Measurements from ENCODE around the gene ELL2.

The ELL2 gene

GRCh38 chr5:95889076-95889475 lies 72.6 kb downstream of the ELL2 start:
- no peak overlapping the region for H3K4me3 ChIP-seq (ENCODE audit: low read depth, low read length)
- DNase-seq (ENCODE audit: low read depth): no peak
- TF ChIP-seq, protein P1, sequence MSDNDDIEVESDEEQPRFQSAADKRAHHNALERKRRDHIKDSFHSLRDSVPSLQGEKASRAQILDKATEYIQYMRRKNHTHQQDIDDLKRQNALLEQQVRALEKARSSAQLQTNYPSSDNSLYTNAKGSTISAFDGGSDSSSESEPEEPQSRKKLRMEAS (IDR thresholded peaks at IDR 0.05; ENCODE audit: low read depth, low read length): no peak
- TF ChIP-seq CTCF (IDR thresholded peaks at IDR 0.05; ENCODE audit: low read depth, low read length) (no peak), POLR2A (IDR thresholded peaks at IDR 0.05; ENCODE audit: extremely low read depth, insufficient read length) (no peak), MYC (IDR thresholded peaks at IDR 0.05; ENCODE audit: low read depth, low read length) (no peak)

GRCh38 chr5:95887977-95888376 lies 73.7 kb downstream of the ELL2 start:
- TF ChIP-seq, protein P1 (IDR thresholded peaks at IDR 0.05; ENCODE audit: low read depth, low read length): no peak
- no peak for DNase-seq (ENCODE audit: low read depth)

DNA sequence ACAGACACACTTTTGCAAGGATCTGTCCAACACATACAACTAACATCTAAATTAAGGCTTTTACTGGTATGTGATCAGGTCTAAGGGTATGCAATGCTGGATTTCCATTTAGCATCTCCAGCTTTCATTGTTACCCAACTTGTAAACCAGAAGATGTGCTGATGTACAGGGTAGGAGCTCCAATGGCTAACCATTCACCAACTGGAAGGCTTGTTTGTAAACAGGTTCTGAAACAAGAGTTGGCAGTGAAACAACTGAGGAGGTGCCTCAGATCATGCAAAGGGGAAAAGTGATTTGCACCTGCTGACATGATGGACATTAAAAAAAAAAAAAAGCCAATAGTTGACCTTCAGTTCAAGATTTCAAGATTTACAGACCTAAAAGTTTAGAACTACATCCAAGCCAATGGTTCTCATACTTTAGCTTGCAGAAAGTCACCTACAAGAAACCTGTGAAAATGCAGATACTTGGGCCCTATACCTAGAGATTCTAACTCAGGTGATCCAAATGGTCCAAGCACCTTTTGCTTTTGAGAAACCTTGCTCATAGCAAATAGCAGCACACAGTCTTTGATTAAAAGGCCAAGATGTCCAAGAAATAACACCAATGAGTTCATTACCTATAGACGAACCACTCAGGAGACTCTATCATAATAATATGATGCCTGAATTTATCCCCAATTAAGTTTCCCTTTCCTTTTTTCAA lies 75.2 kb downstream of the ELL2 start:
- no peak for DNase-seq (ENCODE audit: low read depth)
- H3K4me3 ChIP-seq (ENCODE audit: low read depth, low read length): no peak overlapping the region
- TF ChIP-seq MYC (IDR thresholded peaks at IDR 0.05; ENCODE audit: low read depth, low read length): no peak
- TF ChIP-seq POLR2A (IDR thresholded peaks at IDR 0.05; ENCODE audit: extremely low read depth, insufficient read length): no peak
- TF ChIP-seq, protein P1 (IDR thresholded peaks at IDR 0.05; ENCODE audit: low read depth, low read length): no peak
- no peak for TF ChIP-seq CTCF (IDR thresholded peaks at IDR 0.05; ENCODE audit: low read depth, low read length)

More at GRCh38 chr5:95887977-95888376, 73.7 kb downstream of the ELL2 start:
- no peak overlapping the region for H3K4me3 ChIP-seq (ENCODE audit: low read depth, low read length)

DNA sequence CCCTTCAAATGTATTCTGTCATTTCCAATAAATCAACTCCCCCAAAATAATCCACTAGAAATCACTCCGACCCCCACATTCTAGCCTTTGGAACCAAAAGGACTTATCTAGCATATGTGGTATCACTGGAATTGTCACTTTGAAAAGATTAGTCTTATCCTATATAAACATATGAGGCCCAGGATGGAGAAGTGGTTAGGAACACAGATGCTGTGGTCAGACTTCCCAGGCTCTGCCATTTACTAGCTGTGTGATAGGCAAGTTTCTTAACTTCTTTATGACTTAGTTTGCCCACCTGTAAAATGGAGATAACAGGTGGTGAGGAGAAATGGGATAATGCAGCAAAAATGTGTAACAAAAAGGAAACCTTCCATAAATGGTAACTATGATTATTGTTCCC lies 77.1 kb downstream of the ELL2 start:
- TF ChIP-seq CTCF (IDR thresholded peaks at IDR 0.05; ENCODE audit: low read depth, low read length) (no peak), POLR2A (IDR thresholded peaks at IDR 0.05; ENCODE audit: extremely low read depth, insufficient read length) (no peak), MYC (IDR thresholded peaks at IDR 0.05; ENCODE audit: low read depth, low read length) (no peak)
- TF ChIP-seq, protein P1 (IDR thresholded peaks at IDR 0.05; ENCODE audit: low read depth, low read length): no peak
- no peak overlapping the region for H3K4me3 ChIP-seq (ENCODE audit: low read depth, low read length)
- peak; percentile 10 for DNase-seq (ENCODE audit: low read depth)

- DNase-seq (ENCODE audit: low read depth): peak; percentile 75
- no peak overlapping the region for H3K4me3 ChIP-seq (ENCODE audit: low read depth, low read length)
- TF ChIP-seq CTCF (IDR thresholded peaks at IDR 0.05; ENCODE audit: low read depth, low read length) (no peak), POLR2A (IDR thresholded peaks at IDR 0.05; ENCODE audit: extremely low read depth, insufficient read length) (no peak), MYC (IDR thresholded peaks at IDR 0.05; ENCODE audit: low read depth, low read length) (no peak)
- TF ChIP-seq, protein P1 (IDR thresholded peaks at IDR 0.05; ENCODE audit: low read depth, low read length): peak; percentile 1; the same call in 1 of the 2 replicates
Observed at GRCh38 chr5:95884017-95884325, 77.7 kb downstream of the ELL2 start.

GRCh38 chr5:95883185-95884016 lies 78.2 kb downstream of the ELL2 start:
- TF ChIP-seq, protein P1 (IDR thresholded peaks at IDR 0.05; ENCODE audit: low read depth, low read length): 0 out of 2 replicates have a peak, but pooled peaks have one; percentile 22
- TF ChIP-seq MYC (IDR thresholded peaks at IDR 0.05; ENCODE audit: low read depth, low read length): no peak
- no peak for TF ChIP-seq POLR2A (IDR thresholded peaks at IDR 0.05; ENCODE audit: extremely low read depth, insufficient read length)
- no peak for TF ChIP-seq CTCF (IDR thresholded peaks at IDR 0.05; ENCODE audit: low read depth, low read length)
- peak; percentile 6 for DNase-seq (ENCODE audit: low read depth)
- no peak overlapping the region for H3K4me3 ChIP-seq (ENCODE audit: low read depth, low read length)

Data from NB4 (cell line).